Tibial nerve (tissue), 4 donors: ENCODE results near the gene RNF167. TPM values are rescaled to one million over a fixed set of nuclear protein-coding genes. Genes with fewer than 3 reads are reported as not detected.

Source experiments
- DNase-seq, 2 donors: peaks; one replicate each; pipeline ENCODE4 v3.0.0-alpha.2; 2019; ENCODE audit warnings: low spot score in 2 of 2
- H3K27ac ChIP-seq, 4 donors: fragments of 200-600 bp; sonication (generic) in 3 of 4; one replicate each; pipeline ENCODE4 v1.5.1; 2017 to 2019; ENCODE audit warnings: mild to moderate bottlenecking in 1 of 4
- H3K27me3 ChIP-seq, 2 donors: fragments of 200-600 bp; sonication (generic) in 1 of 2; one replicate each; pipeline versions ENCODE4 v1.5.1 to v1.6.0; 2017 to 2019
- H3K36me3 ChIP-seq, 3 donors: fragments of 200-600 bp; sonication (generic); one replicate each; pipeline ENCODE4 v1.5.1; 2018 to 2019
- H3K4me1 ChIP-seq, 4 donors: fragments of 200-600 bp; sonication (generic) in 3 of 4; one replicate each; pipeline ENCODE4 v1.5.1; 2017 to 2019
- H3K4me3 ChIP-seq, 4 donors: fragments of 200-600 bp; sonication (generic) in 3 of 4; one replicate each; pipeline ENCODE4 v1.5.1; 2017 to 2019; ENCODE audit warnings: mild to moderate bottlenecking in 1 of 4, moderate library complexity in 1 of 4
- H3K9me3 ChIP-seq, 4 donors: fragments of 200-600 bp; sonication (generic) in 3 of 4; one replicate each; pipeline ENCODE4 v1.5.1; 2017 to 2019
- EP300 ChIP-seq, 2 donors: sonication (generic); formaldehyde crosslinking; IDR thresholded peaks; one replicate each; pipeline ENCODE4 v1.6.1; 2017; ENCODE audit warnings: antibody characterized with exemption in 2 of 2, mild to moderate bottlenecking in 1 of 2
- POLR2A ChIP-seq, 2 donors: fragments of 450-650 bp; IDR thresholded peaks; one replicate each; pipeline ENCODE4 v1.6.1; 2017; ENCODE audit warnings: antibody characterized with exemption in 2 of 2, mild to moderate bottlenecking in 2 of 2, moderate library complexity in 2 of 2
- WGBS, 2 donors: methylation state at CpG; one replicate each; pipeline ENCODE4 v1.1.5; 2018; 5-methylcytosine and 5-hydroxymethylcytosine counted together
- total RNA-seq, 4 donors: library from RNA; depleted of rRNA; stranded (reverse); fragments of >200 nt; gene quantifications; one replicate each; pipeline ENCODE4 v1.1.0, GENCODE V29; 2016
- TF ChIP-seq, protein P1 (sequence below), 5 experiments: fragments of 200-600 bp in 3 of 5; fragments of 450-650 bp in 2 of 5; sonication (generic) in 3 of 5; IDR thresholded peaks; one replicate each; pipeline ENCODE4 v1.5.1; 2016 to 2019; ENCODE audit warnings: antibody characterized with exemption in 5 of 5, mild to moderate bottlenecking in 3 of 5, moderate library complexity in 2 of 5

The RNF167 gene
- total RNA-seq, 4 donors from 2014 or later, result 45.0 to 55.0 (median 51.4) TPM

GRCh38 chr17:4972322-4972721 is 32.3 kb downstream of the RNF167 start:
- H3K27ac ChIP-seq, result peak overlapping the region in 2 of 4 donors; percentile 36 to 48
- no peak overlapping the region for H3K4me3 ChIP-seq
- TF ChIP-seq, protein P1, sequence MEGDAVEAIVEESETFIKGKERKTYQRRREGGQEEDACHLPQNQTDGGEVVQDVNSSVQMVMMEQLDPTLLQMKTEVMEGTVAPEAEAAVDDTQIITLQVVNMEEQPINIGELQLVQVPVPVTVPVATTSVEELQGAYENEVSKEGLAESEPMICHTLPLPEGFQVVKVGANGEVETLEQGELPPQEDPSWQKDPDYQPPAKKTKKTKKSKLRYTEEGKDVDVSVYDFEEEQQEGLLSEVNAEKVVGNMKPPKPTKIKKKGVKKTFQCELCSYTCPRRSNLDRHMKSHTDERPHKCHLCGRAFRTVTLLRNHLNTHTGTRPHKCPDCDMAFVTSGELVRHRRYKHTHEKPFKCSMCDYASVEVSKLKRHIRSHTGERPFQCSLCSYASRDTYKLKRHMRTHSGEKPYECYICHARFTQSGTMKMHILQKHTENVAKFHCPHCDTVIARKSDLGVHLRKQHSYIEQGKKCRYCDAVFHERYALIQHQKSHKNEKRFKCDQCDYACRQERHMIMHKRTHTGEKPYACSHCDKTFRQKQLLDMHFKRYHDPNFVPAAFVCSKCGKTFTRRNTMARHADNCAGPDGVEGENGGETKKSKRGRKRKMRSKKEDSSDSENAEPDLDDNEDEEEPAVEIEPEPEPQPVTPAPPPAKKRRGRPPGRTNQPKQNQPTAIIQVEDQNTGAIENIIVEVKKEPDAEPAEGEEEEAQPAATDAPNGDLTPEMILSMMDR (IDR thresholded peaks at IDR 0.05), result no peak
- no peak for TF ChIP-seq POLR2A (IDR thresholded peaks at IDR 0.05)
- no peak for TF ChIP-seq EP300 (IDR thresholded peaks at IDR 0.05)
- peaks cover 0 to 30% (median 14%) of the 10 kb centered on the region in 4 donors for H3K4me1 ChIP-seq
- no peak for DNase-seq
- no peaks in the 10 kb centered on the region for H3K27me3 ChIP-seq
- WGBS, 2 donors, result 89 to 92% methylated on average over 12 of the region's 12 CpGs
- no peaks in the 10 kb centered on the region for H3K9me3 ChIP-seq
- H3K36me3 ChIP-seq, result peaks cover 4 to 78% (median 19%) of the 10 kb centered on the region in 3 donors

DNA sequence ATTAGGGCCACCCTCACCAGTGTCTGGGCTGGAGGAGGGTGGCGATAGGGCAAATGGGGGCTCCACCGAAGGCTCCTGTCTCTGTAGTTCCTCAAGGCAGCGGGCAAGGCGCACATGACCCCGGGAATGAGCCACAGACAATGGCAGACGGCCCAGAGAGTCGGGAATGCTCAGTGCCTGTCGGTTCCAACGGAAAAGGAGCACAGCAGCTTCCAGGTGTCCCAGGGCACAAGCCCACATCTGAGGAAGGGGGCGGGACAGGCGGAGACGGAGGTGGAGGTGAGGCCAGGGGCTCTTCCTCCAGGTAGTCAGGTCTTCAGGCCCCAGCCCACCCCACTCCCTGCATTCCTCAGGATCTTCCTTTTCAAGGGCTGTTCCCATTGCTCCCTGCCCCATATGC is 32.7 kb downstream of the RNF167 start:
- 72 to 77% methylated on average over 11 to 12 of the region's 12 CpGs for WGBS, 2 donors
- no peak for TF ChIP-seq EP300 (IDR thresholded peaks at IDR 0.05)
- TF ChIP-seq, protein P1 (IDR thresholded peaks at IDR 0.05), result no peak
- TF ChIP-seq POLR2A (IDR thresholded peaks at IDR 0.05), result no peak
- Histone ChIP-seq H3K9me3 (no peaks in the 10 kb centered on the region), H3K27ac (peak overlapping the region in 2 of 4 donors; percentile 36 to 48), H3K4me1 (peaks cover 0 to 30% (median 14%) of the 10 kb centered on the region in 4 donors), H3K36me3 (peaks cover 4 to 82% (median 19%) of the 10 kb centered on the region in 3 donors), H3K27me3 (no peaks in the 10 kb centered on the region), H3K4me3 (no peak overlapping the region)
- no peak for DNase-seq

GRCh38 chr17:4973256-4974114 is 33.4 kb downstream of the RNF167 start:
- no peak for DNase-seq
- peaks cover 0 to 28% (median 10%) of the 10 kb centered on the region in 4 donors for H3K4me1 ChIP-seq
- H3K27me3 ChIP-seq, result no peaks in the 10 kb centered on the region
- 85 to 86% methylated on average over 10 of the region's 10 CpGs for whole genome bisulfite sequencing, 2 donors
- peak overlapping the region in 1 of 4 donors; percentile 4 for H3K27ac ChIP-seq
- H3K9me3 ChIP-seq, result no peaks in the 10 kb centered on the region
- H3K36me3 ChIP-seq, result peaks cover 5 to 89% (median 23%) of the 10 kb centered on the region in 3 donors
- H3K4me3 ChIP-seq, result no peak overlapping the region
- TF ChIP-seq EP300 (IDR thresholded peaks at IDR 0.05) (no peak), POLR2A (IDR thresholded peaks at IDR 0.05) (no peak)
- TF ChIP-seq, protein P1 (IDR thresholded peaks at IDR 0.05), result no peak

- H3K36me3 ChIP-seq, result peaks cover 5 to 96% (median 23%) of the 10 kb centered on the region in 3 donors
- no peaks in the 10 kb centered on the region for H3K27me3 ChIP-seq
- WGBS, 2 donors, result 81 to 85% methylated on average over 9 of the region's 9 CpGs
- H3K4me3 ChIP-seq, result no peak overlapping the region
- DNase-seq, result no peak
- peak overlapping the region in 1 of 4 donors; percentile 4 for H3K27ac ChIP-seq
- no peak for TF ChIP-seq EP300 (IDR thresholded peaks at IDR 0.05)
- no peak for TF ChIP-seq POLR2A (IDR thresholded peaks at IDR 0.05)
- TF ChIP-seq, protein P1 (IDR thresholded peaks at IDR 0.05), result no peak
- peaks cover 0 to 22% (median 4%) of the 10 kb centered on the region in 4 donors for H3K4me1 ChIP-seq
- no peaks in the 10 kb centered on the region for H3K9me3 ChIP-seq
Observed at GRCh38 chr17:4974115-4974670, 34.1 kb downstream of the RNF167 start.

GRCh38 chr17:4978726-4979125 is 38.7 kb downstream of the RNF167 start:
- H3K36me3 ChIP-seq, result peaks cover 5 to 94% (median 18%) of the 10 kb centered on the region in 3 donors
- no peak for TF ChIP-seq EP300 (IDR thresholded peaks at IDR 0.05)
- TF ChIP-seq, protein P1 (IDR thresholded peaks at IDR 0.05), result no peak
- TF ChIP-seq POLR2A (IDR thresholded peaks at IDR 0.05), result no peak

More at GRCh38 chr17:4978726-4979125, 38.7 kb downstream of the RNF167 start:
- DNase-seq, result no peak
- H3K4me3 ChIP-seq, result no peak overlapping the region
- peaks cover 0 to 12% (median 0%) of the 10 kb centered on the region in 4 donors for H3K4me1 ChIP-seq
- no peak overlapping the region for H3K27ac ChIP-seq
- H3K27me3 ChIP-seq, result no peaks in the 10 kb centered on the region
- no peaks in the 10 kb centered on the region for H3K9me3 ChIP-seq
